GM10847 (cell line): ENCODE data around the gene ARHGEF1.

Experiments
- POLR2A ChIP-seq: IDR thresholded peaks from 2 replicates; pipeline ENCODE4 v1.6.1; 2011; ENCODE audit not compliant: insufficient read length; ENCODE audit errors: extremely low read depth

The ARHGEF1 gene

GRCh38 chr19:41926028-41926762 lies 43.2 kb downstream of the ARHGEF1 start:
- no peak for TF ChIP-seq POLR2A

- TF ChIP-seq POLR2A: no peak
Observed at GRCh38 chr19:41926763-41927496, 43.9 kb downstream of the ARHGEF1 start.

GRCh38 chr19:41927497-41928192 lies 44.7 kb downstream of the ARHGEF1 start:
- TF ChIP-seq POLR2A: no peak

GRCh38 chr19:41928221-41928683 lies 45.3 kb downstream of the ARHGEF1 start, which contains the start of gene ERFL:
Gene ERFL (minus strand): TSS chr19:41928449. CDS start chr19:41912919, 15,530 bp downstream.
- no peak for TF ChIP-seq POLR2A

- no peak for TF ChIP-seq POLR2A
Observed at GRCh38 chr19:41928754-41929535, 46.0 kb downstream of the ARHGEF1 start.

- TF ChIP-seq POLR2A: no peak
Observed at GRCh38 chr19:41929536-41930071, 46.6 kb downstream of the ARHGEF1 start.

GRCh38 chr19:41930322-41930722 lies 47.3 kb downstream of the ARHGEF1 start:
- no peak for TF ChIP-seq POLR2A

GRCh38 chr19:41930926-41931592 lies 48.1 kb downstream of the ARHGEF1 start:
- no peak for TF ChIP-seq POLR2A

- no peak for TF ChIP-seq POLR2A
Observed at GRCh38 chr19:41932259-41932719, 49.3 kb downstream of the ARHGEF1 start.

GRCh38 chr19:41932720-41933332 lies 49.8 kb downstream of the ARHGEF1 start:
- TF ChIP-seq POLR2A: no peak

- TF ChIP-seq POLR2A: no peak
Observed at GRCh38 chr19:41933693-41934426, 50.9 kb downstream of the ARHGEF1 start.

- no peak for TF ChIP-seq POLR2A
Observed at GRCh38 chr19:41934849-41935374, 51.9 kb downstream of the ARHGEF1 start.

GRCh38 chr19:41935760-41936415 lies 52.9 kb downstream of the ARHGEF1 start:
- TF ChIP-seq POLR2A: no peak
